HG02973 (cell line): ENCODE data around the gene AGAP5.
"Not testable (repeated sequence)": the region's sequence is repeated elsewhere in the genome, so short reads cannot be mapped to it uniquely, and the experiment has no call there.

Experiments
- ATAC-seq: cut with Tn5 transposase; IDR thresholded peaks from one replicate; pipeline ENCODE4 v1.9.1; 2021; ENCODE audit warnings: moderate library complexity; ENCODE audit not compliant: unreplicated experiment

The AGAP5 gene

DNA sequence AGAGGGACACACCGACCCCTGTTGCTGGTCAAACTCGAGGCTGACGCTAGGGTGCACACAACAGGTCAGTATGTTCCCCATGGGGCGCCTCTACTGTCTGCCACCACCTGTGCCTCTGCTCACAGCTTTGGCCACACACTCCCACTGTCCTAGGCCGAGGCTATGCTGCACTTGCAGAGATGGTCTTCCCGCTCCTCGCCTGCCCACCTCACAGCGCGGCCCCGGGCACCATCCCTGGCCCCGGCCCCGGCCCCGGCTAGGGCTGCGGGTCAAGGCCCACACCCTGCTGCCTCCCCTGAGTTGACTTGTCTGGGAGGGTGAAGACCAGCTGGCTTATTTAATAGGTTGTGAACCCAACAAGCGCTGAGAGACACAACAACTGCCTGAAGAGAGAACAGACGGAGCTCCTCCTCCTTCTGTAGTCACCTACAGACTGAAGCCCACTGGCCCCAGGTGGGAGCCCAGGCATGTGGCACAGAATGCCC lies at the start of gene AGAP5:
Gene AGAP5, minus strand, starts transcription at position 435 of the 485 bp plus-strand sequence. Its CDS starts 354 bp downstream, at position 81.
- not testable (repeated sequence) for ATAC-seq

DNA sequence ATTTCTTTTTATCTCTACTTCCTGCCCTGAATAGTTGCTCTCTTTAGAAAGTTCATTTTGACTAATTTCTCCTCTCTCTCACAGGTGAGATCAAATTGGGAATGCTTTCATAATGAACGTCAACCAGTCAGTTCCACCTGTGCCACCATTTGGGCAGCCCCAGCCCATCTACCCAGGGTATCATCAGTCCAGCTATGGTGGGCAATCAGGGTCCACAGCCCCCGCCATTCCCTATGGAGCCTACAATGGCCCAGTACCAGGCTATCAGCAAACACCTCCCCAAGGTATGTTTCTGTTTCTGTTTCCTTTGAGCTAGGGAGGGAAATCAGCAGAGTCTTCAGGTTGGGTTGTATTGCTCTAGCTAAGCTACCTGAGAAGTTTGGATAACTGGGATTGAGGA lies 48.8 kb upstream of the AGAP5 start:
- no peak for ATAC-seq

DNA sequence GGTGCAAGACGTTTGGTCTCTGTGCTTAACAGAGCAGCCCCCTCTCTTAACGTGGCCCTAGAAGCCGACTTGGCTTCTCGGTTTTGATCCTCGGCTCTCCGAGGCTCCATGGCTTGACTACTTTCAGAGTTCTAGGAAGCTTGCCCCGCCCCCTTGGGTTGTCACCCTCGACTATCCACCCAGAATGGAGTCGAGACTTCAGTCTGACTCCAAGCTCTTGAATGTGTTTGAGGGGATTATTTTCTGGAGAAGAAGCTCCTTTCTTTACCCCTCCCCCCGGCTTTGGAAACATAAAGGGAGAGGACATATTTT lies 46.7 kb upstream of the AGAP5 start:
- peak; percentile 28 for ATAC-seq

DNA sequence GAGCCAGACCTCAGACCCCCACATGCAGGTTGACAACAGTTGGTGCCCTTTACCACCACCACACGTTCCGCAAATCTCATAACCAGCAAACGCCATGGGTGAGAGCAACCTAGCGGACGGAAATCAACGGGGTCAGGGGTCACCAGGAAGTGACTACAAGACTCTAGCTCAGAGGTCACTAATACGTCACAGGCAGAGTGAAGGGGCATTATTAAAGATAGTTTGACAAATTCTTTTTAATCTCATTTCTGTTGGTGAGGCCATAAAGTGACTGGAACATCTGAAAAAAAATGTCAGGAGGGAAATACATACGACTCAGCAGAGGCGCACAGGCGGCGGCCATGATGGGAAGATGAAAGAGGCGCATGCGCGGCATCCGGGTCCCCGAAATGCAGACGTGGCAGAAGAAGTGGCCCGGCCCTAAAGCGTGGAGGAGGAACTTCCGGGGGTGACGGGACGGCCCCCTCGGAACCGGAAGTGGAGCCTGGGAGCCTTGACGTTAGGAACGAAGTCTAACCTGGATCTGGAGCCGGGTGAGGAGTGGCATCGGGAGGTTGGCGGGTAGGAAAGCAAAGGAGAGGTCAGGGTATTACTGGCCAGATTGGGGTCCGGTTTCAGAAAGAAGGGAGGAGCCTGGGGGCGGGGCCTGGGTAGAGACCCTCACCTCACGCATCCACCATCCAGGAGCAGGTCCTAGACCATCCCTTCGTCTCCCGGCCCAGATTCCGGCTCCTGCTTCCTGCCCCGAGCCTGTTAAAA lies 46.2 kb upstream of the AGAP5 start, which contains the start of gene SEC24C:
Gene SEC24C, plus strand, starts transcription at position 468 of the 759 bp plus-strand sequence. CDS start 2,461 bp downstream, outside the sequence.
- ATAC-seq, result peak; percentile 76

DNA sequence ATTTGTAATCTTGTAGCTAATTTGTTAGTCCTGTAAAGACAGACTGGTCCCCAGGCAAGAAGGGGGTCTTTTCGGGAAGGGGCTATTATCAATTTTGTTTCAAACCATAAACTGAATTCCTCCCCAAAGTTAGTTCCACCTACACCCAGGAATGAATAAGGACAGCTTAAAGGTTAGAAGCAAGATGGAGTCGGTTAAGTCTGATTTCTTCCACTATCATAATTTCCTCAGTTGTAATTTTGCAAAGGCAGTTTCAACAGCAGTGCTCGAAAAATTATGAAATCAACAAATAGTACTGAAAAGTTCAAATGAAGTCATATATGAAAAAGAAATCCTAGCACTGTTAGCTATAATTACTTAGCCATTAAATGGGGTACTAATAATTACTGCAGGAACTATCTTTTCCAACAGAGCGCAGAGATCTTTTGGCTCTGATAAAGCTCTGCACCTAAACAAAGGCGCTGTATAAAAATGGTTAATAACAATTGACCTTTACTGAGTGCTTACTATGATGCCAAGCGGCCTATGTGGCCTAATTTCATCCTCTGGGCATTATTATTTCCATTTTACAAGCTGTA lies 45.5 kb upstream of the AGAP5 start:
- ATAC-seq, result no peak

DNA sequence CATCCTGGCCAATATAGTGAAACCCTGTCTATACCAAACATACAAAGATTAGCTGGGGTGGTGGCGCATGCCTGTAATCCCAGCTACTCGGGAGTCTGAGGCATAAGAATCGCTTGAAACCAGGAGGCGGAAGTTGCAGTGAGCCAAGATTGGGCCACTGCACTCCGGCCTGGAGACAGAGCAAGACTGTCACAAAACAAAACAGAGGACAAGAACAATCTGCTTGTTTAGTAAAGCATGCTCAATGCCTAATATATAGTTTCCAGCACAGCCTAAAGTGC lies 44.5 kb upstream of the AGAP5 start:
- no peak for ATAC-seq

DNA sequence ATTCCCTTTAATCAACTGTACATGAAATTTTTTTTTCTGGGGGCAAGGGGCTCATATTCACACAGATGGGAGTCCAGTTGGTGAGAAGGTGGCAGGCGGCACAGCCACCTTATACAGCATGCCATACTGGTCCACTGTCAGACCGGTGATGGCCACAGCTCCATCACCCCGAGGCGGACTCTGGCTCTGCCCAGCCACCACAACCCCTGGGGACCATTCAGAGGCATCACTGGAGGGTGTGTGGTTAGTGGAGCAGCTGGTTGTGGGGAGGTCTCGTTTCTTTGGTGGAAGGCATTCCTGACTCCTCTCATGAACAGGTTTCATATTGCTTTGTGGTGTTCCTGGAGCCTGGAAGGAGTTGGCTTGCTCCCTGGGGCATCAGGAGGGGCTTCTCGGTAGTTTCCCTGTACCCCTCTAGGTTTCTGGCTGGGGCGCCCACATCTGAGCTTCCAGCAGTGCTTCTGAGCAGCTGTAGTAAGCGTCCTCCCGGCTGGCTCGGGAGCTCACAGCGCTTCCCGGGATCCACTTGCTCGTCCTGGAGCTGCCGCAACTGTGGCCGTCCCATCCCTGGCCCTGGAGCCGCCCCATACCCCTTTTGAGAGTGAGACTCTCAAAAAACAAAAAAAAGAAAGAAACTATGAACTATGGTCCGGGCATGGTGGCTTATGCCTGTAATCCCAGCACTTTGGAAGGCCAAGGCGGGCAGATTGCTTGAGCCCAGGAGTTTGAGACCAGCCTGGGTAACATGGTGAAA lies 42.8 kb upstream of the AGAP5 start:
- ATAC-seq, result not testable (repeated sequence)

DNA sequence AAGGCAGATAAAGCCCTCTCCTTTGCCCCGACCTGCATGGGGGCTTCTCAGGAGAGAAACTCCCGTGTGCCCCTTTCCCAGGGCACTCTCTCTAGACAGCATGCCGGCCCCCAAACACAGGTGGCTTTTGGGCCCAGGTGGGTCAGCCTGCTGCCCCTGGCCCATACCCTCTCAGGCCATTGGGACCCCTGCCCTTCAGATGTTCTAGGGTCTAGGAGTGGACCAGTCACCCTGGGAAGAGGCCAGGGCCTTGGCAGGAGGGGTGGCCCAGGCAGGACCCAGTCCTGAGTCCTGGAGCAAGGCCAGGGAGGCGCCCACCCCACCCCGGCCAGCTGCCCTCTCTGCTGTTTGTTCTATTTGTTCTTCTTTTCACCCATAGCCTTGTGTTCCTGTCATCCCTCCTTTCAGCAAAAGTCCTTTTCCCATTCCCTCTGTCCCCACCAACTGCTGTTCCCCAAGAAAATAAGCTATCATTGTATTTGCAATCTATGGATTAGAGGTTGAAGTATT lies 36.9 kb upstream of the AGAP5 start:
- no peak for ATAC-seq

DNA sequence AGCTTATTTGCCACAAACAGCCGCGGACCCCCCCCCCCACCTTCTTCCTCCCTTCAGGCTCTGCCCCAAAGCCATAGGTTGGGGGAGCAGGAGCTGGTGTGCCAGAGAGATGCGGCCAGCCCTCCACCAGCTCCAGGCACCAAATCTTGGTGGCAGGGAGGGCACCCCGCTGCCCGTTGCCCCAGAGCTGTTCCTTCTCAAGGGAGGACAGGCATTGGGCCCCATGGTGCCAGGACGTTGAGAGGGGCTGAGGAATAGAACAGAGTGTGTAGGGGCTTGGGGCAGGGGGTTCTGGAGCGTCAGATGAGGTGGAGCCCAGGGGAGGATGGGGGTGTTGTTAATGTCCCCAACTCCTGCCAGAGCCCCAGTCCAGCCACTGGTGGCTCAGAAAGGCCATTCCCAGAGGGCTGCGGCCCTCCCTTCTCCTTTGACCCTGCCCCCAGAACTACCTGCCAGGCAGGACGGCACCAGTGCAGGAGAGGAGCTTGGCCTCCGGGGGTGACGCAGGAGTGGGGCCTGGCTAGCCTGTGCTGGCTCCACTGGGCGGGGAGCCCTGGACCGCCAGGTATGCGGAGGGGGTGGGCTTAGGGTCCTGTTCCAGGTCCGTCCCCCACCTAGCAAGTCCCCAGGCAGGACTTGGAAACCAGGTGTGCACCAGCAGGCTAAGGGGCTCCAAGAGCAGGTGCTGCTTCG lies 36.3 kb upstream of the AGAP5 start:
- ATAC-seq, result no peak

DNA sequence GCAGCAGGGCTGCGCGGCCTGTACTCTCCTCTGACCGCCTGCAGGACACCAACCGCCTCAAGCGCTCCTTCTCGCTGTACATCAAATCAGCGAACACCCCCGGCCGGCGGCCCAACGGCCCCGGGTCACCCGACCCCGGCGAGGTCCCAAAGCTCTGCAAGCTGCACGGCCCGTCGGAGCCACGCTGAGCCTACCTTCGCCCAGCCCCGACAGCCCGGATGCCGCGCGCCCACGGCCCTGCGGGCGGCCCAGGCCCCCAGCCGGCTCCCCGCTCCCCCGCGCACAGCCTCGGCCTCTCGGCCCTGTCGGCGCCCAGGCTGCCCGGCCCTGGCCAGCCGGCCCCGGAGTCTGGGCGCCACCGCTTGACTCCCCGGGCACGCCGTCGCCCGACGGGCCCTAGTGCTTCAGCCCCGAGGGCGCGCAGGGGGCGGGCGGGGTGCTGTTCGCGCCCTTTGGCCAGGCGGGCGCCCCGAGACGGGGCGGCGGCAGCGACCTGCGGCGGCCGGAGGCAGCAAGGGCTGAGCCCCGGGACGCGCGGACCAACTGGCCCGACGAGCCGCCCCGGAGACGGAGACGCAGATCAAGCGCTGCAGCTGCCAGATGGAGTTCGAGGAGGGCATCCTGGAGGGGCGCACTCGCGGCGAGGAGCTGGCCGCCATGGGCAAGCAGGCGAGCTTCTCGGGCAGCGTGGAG lies 35.2 kb upstream of the AGAP5 start:
- ATAC-seq, result no peak

DNA sequence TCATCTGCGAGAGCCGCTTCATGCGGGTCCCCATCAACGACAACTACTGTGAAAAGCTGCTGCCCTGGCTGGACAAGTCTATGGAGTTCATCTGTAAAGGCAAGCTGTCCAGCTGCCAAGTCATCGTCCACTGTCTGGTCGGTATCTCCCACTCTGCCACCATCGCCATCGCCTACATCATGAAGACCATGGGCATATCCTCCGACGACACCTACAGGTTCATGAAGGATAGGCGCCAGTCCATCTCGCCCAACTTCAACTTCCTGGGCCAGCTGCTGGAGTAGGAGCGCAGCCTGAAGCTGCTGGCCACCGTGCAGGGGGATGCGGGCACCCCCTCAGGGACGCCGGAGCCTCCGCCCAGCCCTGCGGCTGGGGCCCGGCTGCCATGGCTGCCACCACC lies 34.5 kb upstream of the AGAP5 start:
- ATAC-seq, result no peak

DNA sequence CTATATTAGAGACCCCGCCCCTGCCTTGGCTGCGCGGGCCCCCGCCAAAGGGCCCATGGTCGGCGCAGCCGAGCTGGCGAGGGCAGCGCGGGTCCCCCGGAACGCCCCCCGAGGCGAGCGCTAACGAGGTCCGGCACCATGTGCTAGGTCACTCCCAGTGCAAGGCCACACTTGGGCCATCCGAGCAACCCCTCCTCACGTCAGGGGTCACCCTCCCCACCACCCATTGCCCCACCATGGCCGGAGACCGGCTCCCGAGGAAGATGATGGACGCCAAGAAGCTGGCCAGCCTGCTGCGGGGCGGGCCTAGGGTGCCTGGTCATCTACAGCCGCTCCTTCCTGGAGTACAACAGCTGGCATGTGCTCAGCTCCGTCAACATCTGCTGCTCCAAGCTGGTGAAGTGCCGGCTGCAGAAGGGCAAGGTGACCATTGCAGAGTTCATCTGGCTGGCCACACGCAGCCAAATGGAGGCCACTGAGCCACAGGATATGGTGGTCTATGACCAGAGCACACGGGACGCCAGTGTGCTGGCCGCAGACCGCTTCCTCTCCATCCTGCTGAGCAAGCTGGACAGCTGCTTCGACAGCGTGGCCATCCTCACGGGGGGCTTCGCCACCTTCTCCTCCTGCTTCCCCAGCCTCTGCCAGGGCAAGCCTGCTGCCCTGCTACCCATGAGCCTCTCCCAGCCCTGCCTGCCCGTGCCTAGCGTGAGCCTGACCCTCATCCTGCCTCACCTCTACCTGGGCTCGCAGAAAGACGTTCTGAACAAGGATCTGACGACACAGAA lies 33.9 kb upstream of the AGAP5 start:
- no peak for ATAC-seq

DNA sequence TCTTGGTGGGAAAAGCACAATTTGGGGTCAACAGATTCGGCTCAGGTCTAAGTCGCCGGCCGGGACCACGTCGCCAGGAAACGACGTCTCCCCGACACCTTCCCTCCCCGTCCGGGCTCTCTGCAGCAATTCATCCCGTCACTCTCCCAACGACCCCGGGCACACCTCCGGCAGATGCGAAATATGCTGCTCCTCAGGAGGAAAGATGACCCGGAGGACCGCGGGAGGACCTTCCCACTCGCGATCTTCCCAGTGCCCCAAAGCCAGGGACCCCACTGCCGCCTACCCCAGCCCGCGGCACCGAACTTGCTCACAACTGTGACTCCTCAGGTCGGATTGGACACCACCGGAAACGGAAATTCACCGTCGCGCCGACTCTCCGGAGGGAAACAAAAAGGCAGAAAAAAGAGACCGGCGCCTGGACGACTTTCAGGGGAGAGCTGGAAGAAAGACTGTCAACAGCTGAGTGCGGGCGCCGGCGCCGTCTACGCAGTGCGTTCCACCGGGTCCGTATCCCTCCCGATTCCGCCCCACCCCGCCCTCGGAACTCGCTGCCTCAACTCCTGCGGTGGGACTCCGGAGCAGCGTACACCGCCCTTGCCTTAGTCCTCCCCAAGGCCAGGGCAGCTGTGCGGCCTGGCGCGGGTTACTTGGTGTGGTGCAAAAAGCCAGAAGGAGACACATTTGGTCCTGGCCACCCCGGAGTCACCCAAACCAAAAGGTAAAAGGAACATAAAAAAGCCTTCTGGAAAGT lies 32.4 kb upstream of the AGAP5 start:
- ATAC-seq, result peak; percentile 75

DNA sequence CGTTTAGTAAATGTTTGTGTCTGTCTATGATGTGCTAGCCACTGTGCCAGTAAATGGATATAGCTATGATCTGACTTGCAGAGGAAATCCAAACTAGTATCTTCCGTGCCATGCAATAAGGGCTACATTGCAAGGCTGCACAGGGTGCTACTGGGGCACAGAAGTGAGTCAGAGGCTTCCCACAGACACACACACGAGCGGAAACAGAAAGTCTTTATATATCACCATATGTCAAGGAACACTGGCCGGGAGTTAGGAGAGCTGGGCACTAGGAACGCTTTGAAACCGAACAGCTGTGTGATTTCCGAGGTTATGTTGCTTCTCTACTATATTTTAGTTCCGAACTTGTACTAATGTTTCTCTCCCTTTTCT lies 31.9 kb upstream of the AGAP5 start:
- not testable (repeated sequence) for ATAC-seq

DNA sequence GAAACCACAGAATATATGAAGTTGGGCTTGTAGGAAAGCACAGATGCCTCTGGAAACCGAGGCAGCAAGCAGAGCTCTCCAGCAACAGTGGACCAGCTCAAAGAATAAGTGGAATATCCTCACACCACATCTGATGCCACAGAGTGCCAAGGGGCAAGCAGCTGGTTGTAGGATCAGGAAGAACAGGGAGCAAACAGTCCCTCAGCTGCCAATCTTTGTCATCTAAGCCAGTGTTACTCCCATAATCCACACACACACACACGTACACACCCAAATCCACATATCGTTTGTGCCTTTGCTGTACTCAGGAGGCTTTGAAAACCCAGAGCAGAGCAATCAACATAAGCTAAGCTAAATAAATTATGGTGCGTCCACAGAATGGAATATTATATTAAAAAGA lies 25.6 kb upstream of the AGAP5 start:
- no peak for ATAC-seq

DNA sequence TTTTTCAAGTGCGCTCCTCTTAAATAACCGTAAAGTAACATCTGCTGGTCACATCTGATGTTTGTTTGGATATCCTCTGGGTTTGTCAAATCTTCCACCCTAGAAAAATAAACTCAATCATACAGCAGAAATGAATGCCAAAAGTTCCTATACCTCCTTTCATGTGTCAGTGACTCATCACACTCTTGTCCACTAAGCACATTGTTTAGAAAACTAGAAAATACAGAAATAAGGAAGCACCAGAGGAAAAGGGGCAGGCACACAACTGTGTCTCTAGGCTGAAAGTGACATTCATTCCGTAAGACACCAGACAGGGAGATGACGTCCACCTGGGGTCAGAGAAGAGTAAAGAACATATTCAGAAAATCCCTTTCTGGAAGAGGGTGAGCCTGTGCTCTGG lies 22.7 kb upstream of the AGAP5 start:
- ATAC-seq, result not testable (repeated sequence)

DNA sequence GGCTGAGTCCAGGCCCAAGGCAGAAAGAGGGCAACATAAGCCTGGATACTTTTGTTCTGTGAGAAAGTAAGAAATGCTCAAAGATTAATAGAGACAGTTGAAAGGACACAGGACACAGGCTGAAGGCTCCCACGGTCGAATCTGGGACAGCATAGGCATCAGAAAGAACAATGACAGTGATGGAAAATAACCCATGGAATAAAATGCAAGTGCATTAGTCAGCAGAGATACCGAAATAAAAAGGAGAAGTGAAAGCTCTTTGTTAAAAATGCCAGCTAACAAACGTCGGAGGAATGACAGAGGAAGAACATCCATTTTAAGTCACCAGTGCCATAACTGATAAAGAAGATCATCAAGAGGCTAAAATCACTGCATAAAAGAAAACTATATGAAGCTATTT lies 19.6 kb upstream of the AGAP5 start:
- no peak for ATAC-seq

DNA sequence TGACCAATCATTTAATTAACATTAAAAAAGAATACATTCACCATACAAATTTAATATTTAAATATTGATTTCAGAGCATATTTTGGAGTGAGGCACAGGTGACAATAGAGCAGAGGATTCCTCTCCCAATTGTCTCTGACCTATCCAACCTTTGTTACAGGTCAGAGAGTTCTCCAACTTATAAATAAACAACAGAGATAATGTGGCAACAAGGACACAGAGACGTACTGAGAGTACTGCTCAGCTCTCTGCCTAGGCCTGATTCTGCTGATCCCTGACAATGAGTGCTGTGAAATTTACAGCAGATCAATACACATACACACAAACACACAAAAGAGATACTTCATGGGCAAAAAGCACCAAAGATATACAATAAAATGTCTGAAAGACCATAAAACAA lies 18.3 kb upstream of the AGAP5 start:
- no peak for ATAC-seq
